HG02623 (cell line): ENCODE data around the gene GPC3.
"Not testable (repeated sequence)": the region's sequence is repeated elsewhere in the genome, so short reads cannot be mapped to it uniquely, and the experiment has no call there.

Experiments used
- ATAC-seq: cut with Tn5 transposase; IDR thresholded peaks from one replicate; pipeline ENCODE4 v1.9.1; 2021; ENCODE audit warnings: moderate library complexity; ENCODE audit not compliant: unreplicated experiment

Gene GPC3

DNA sequence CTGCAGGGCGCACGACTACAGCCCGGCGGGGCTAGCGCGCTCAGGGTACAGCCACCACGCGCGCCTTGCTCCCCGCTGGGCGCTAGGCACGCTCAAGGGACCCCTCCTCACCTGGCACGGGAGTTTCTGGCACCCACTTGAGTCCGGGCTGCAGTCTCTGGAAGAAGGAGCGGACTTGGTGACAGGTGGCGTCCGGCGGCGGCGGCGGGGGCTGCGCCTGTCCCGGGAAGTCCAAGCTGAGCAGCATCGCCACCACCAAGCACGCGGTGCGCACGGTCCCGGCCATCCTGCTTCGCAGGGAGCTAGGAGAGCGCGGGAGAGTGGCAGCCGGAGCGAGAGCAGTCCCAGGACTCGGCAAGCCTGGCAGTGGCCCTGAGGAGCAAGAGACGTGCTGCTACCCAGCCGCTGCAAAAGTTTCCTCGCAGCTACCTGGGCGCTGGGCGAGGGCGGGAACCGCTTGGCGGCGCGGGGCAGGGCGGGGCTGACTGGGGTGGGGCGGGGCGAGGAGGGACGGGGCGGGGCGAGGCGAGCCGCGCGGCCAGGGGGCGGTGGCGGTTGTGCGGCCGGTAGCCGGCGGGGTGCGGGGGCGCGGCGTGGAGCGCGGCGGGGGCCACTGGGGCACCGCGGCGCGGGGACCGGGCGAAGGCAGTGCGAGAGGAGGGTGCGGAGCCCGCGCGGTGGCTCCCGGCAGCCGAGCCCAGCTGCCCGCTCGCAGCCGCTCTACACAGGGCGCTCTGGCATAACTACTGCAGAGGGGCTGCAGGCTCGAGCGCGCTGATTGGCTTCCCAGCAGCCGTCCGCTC is at the start of gene GPC3:
TSS of gene GPC3 (minus strand) at position 431 of the 803 bp plus-strand sequence.
- peak; percentile 50 for ATAC-seq

DNA sequence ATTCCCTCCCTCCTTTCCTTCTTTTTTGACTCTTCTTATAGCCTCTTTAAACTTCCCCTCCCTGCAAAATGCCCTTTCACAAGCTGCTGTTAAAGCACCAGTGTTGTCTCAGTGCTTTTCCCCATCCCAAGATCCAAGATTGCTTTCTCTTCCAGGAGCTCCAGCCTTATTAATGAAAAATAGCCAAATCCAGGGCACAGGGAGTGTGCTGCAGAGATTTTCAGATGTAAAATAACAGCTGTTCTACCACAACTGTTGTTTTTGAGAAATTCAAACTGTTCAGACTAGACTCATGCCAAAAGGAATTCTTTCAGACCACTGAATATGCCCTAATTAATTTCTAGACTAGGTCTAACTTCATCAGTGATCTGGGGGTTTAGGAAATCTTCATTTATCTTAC is 47.0 kb upstream of the GPC3 start:
- ATAC-seq = no peak

DNA sequence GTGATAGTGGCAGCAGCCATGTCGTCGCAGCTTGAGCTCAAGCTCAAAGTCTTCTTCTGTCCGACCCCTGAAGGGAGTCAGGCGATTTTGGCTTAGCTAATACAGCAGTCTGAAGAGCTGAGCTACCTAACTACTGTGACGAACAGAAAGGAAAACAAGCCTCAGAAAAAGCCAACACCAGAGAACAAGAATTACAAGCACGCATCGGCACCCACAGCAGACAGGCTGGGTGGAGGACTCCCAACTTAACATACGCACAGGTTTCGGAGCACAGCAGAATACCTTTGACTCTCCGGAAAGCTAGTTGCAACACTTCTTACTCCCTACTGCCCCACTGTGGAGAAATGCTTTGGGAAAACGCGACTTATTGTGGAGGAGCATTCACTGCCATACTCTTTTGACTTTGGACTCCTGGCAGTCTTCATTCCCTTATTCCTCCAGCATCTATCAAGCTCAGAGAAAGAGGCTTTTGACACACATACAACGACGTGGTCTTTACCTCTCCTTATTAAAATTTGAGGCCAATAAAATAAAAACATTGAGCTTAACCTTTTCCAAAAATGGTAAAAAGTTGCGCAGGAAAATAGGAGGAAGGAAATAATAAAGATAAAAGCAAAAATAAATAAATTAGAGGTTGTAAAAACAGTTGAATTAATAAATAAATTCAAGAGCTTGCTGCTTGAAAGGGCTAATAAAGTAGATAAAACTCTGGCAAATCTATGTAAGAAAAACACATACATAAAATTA is 41.3 kb upstream of the GPC3 start:
- ATAC-seq = no peak

DNA sequence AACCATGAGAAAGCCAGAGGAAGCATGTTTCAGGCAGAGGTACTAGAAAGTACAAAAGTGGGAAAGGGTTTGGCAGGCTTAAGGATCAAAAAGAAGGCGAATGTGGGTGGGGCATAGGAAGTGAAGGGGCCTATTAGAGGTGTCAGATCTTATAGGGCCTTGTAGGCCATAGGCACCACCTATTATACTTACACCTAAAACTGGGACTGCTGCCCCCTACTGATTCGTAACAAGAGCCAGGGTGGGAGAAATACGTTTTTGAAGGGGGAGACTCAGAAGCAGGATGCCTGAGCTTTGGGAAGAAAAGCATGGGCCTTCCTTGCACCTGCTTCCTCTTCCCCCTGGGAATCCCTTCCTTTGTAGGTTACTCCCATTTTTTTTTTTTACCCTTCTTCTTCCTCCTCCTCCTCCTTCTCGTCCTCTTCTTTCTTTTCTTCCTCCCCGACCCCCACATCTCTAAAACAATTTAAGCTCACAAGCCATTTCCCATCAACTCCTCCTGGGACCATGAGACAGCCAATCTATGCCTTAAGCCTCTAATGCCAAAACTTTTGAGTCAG is 40.7 kb upstream of the GPC3 start:
- ATAC-seq = no peak

DNA sequence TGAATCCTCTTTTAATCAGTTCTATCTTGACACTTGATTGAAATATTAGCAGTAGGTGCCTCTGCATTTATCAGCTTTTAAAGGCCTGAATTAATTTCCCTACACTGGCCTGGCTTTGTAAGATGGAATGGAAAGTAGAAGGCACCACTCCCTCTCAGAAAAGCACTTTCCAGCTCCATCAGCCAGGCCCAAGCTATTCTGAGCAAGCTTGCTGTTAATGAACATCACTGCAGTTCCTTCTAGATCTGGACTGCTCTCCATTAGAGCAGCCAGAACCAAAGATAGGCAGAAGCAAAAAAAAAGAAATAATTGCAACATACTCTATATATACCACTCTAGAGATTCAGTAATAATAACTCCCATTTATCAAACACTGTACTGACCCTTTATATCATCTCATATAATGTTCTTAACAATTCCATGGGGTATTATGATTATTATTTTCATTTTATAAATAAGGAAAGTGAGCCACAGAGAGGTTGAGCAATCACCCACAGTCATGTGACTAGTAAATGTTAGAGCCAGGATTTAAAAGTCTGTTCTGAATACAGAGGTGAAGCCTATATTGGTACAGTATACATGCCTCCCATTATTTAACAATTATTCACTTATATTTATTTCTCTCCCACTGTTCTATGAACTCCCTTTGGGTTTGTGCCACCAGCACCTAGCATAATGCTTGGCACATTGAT is 39.4 kb upstream of the GPC3 start:
- ATAC-seq = no peak

DNA sequence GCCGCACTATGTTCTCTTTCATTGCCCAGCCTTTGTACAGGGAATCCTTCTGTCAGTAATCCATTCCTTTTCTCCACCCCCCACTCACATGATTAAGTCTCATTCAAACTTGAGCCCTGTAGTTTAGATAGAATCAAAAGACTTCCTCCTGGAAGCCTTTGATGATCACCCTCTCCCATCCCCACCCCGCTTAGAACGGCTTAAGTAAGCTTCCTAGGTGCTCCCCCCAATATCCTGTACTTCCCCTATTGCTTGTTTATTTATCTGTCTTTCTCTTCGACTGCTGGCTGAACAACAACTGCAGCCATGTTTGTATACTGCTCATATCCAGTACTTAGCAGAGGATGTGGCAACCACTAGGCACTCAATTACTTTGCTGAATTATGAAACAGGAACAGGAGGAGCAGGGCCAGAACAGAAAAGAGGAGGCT is 38.5 kb upstream of the GPC3 start:
- ATAC-seq = no peak

DNA sequence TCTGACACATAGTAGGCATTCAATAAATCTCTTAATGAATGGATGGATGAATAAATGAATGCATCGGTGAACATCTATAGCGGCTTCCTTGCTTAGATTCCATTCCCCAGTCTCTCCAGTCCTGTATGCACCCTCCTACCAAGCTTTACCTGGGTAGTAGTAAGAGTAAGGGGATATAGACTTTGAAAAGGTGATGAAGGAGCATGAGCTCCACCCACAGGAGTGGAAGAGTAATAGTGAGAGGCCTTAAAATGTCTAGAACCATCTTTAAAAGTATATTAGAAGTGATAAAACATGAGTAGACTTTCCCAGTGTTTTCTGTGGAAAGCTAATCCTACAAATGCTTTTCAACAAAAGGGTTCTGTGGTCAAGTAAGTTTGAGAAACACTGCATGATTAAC is 35.5 kb upstream of the GPC3 start:
- no peak for ATAC-seq

DNA sequence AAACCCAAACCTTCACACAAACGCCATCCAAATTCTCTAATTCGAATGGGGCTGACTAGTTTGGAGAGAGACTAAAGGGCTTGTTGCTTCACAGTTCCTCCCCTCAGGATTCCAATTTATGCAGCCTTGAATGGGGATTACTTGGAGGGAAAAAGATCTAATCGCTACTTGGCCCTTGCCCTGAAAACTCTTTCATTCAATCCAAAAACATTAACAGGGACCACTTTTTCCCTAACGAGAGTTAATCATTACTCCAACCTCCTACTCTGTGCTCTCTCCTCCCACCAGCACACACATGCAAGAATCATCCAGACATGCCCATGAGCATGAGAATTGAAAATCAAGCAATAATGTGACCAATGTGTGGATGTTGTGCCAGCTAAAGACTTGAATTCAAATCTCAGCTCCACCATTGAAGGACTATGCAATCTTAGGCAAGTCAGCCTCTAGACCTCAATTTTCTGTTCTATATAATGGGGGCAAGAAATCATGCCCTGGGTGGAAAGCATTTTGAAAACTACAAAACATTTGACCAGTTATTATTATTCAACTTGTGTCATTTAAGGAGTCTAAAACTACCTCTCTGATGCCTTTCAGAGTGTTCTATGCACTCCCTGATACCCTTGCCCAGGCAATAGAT is 34.3 kb upstream of the GPC3 start:
- no peak for ATAC-seq

DNA sequence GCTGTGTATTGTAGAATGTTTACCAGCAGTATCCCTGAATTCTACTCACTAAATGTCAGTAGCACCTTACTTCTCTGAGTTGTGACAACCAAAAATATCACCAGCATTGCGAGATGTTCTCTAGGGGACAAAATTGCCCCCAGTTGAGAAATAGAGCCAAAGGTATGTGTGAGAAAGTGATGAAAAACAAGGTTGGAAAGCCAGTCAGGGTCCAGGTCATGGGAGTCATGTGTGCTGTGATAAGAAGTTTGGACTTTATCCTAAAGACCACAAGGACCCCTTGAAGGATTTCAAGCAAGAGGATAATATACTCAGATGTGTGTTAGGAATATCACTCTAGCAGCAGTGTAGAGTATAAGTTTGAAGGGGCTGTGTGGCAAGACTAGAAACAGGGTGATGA is 30.9 kb upstream of the GPC3 start:
- not testable (repeated sequence) for ATAC-seq

DNA sequence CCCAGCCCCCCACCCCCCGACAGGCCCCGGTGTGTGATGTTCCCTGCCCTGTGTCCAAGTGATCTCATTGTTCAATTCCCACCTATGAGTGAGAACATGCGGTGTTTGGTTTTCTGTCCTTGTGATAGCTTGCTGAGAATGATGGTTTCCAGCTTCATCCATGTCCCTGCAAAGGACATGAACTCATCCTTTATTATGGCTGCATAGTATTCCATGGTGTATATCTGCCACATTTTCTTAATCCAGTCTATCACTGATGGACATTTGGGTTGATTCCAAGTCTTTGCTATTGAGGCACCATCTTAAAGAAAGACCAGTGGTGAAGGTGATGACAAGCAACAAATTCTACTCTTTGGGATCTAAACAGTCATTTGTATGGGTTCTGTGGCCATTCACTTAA is 30.1 kb upstream of the GPC3 start:
- not testable (repeated sequence) for ATAC-seq

DNA sequence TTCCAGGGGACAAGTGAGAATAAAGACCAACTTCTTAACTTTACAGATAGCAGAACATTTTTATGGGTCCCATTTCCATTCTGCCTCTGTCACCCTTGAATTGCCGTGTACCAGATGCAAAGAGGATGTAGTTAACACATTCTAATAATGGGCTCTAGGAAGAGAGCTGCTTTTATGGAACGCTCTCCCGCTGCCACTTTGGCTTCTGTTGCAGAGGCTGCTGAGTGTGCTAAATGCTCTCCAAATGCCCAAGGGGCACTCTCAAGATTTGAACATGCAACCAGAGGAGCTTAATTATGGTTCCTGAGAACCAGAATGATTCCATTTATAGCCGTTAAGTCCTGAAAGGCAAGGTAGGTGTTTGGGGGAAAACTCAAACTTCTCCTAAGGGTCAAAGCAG is 28.1 kb upstream of the GPC3 start:
- ATAC-seq = no peak

DNA sequence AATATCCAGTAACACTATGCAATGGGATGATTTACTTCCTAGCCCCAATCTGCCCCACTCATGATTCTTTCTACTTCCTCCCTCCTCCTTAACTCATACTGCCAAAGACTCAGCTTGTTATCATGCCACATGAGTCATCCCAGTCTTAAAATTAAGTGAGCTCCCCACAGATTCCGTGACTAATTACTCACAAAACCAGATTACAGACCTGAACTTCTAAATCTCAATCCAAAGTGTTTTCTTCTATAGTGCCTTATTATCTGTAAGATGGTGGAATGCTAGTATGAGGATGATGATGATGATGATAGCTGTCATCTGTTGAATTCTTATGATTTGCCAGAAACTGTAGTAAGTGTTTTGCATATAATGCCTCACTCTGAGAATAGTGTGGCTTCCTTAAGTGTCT is 27.7 kb upstream of the GPC3 start:
- ATAC-seq = no peak

DNA sequence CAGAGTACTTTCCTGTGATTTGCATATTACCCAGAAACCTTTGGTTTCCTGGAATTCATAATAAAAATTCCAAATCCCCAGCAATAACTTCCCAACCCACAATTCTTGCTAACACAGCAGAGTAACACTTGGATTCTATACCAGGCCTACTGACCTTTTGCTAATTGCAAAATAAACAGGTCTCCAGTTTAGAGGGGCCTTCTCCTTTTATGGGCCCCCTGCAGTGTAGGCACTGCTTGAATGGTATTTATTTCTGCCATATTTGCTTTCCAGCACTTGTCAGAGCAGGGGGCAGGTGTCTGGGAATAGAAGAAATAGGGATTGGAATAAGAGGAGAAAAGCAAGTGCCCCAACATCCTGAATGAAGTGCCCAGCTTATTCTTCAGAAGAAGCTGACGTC is 25.3 kb upstream of the GPC3 start:
- ATAC-seq = no peak

DNA sequence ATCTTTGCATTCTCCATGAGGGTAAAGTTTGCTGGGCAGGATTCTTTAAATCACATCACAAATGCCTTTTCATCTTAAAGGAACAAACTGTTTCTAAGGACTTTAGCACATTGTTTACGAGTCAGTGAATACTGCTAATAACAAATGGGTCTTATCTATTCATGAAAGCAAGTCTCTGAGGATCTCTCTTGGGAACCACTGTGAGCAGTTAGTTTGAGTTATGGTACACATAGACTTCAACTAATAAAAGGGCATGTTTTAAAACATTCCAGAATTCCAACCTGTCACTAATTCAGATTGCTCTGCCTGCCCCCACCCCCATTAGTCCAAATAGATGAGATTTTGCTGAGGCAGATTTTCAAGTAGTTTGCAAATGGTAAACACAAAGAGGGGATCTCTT is 22.3 kb upstream of the GPC3 start:
- no peak for ATAC-seq

DNA sequence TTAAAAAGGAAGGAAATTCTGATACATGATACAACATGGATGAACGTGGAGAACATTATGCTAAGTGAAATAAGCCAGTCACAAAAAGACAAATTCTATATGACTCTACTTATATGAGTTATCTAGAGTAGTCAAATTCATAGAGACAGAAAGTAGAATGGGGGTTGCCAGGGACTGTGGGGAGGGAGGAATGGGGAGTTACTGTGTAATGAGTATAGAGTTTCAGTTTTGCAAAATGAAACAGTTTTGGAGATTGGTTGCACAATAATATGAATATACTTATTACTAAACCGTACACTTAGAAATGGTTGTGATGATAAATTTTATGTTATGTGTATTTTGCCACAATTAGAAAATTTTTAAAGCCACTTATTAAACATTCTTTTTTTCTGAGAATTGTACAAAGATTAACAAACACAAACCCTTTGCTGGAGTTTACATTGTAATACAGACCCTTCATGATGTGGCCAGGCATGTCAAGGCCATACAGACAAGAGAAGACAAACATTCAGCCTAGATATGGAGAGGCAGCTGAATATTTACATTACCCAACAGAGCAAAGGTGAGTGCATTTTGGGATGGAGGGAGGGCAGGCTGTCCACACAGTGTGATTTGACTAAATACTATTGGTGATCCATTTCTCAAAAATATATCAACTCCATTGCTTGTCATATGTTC is 21.2 kb upstream of the GPC3 start:
- no peak for ATAC-seq

DNA sequence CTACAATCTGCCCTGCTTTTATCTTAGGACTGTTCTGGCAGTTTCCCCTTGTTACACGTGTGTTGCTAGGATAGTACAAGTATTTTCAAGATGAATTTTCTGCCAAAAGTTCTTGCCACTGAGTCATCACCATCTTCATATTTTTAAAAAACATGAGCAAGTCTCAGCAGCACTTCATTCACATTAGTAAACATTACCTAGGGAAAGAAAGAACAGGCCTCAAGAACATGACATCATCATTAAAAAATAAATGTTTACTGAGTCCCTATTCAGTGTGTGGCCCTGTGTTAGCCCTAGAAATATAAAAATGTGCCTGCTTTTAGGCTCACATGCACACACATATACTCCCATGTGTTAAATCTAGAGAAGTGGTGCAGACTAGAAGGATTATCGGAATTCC is 18.7 kb upstream of the GPC3 start:
- no peak for ATAC-seq

DNA sequence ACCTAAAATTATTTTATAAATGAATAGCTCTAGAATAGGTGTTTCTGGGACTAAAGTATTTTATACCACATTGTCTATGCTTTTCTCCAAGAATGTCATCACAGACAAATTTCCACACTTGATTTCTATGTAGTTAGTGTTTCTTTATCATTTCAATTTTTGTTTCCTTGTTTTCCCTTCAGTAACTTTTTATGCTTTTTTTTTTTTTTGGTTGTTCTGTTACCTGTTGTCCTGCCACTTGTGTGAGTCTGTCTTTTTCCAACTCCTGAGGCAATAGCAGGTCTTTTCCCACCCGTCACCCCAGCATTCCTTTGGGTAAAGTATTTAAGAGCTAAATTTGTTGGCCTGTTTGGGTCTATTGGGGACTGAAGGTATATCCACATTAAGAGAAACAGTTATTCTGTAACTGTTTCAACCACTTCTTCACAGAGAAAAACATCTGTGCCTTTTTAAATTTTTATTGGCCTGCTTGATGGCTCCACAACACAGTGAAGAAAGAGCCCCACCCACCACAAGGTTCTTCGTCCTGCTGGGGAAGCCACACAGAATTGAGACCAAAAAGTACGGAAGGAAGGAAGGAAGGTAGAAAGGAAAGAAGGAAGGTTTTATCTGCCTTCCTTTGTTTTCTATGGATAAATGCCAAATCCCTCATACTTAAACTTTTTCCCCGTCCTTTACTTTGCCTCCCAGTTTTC is 17.7 kb upstream of the GPC3 start:
- no peak for ATAC-seq

DNA sequence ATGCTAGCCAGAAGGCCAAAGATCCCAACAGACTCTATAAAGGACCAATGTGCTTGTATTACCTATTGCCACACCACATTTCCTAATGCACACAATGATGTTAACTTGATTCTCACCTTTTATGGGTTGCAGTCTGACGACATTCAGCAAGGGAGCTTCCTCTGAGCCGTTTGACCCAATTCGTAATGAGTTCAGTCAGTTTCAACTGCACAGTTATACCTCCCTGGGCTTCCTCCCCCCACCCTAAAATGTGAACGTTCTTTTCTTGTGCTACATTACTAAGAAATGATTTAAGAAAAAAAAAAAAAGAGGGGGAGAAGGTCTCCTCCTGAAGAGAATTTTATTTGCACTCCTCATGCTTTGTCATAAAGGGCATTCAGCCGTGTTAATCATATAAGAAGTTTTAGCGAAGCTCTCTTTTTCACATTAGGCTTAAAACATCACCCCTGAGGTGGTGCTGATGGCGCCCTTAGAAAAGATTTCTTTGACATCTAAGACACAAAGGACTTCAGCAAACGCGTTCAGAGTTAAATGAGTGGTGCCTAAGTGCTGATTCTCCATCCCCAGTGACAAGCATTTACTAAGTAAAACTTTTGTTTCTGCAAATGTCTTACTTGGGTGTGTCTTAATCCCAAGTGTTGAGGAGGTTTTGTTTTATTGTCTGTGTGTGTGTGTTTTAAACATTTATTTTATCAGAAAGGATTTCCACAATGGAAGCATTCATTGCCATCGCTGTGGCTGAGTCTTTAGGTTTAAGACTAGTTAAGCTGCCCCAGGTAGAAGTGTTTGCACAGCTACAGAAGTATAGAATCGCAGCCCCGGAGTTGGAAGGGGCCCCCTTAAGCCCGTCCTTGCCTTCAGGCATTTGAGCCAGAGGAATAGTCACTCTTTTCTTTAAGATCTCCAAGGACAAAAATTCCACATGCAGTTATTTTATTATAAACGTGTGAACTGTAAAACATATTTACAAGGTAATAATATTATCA is 15.2 kb upstream of the GPC3 start:
- no peak for ATAC-seq
